NCI-H1694 (cell line): ENCODE measurements around the gene TK2.
"Not testable (repeated sequence)": the region's sequence is repeated elsewhere in the genome, so short reads cannot be mapped to it uniquely, and the experiment has no call there.

ENCODE experiments used
- DNase-seq: peaks from one replicate; lab custom pipeline; 2025; lab: John Stamatoyannopoulos, UW

TK2 gene

GRCh38 chr16:66503030-66503429 is 46.9 kb downstream of the TK2 start:
- DNase-seq: no peak

GRCh38 chr16:66502020-66502913 is 47.7 kb downstream of the TK2 start:
- DNase-seq: no peak

- not testable (repeated sequence) for DNase-seq
Measured at GRCh38 chr16:66501563-66501962, 48.4 kb downstream of the TK2 start.

GRCh38 chr16:66497921-66498320 is 52.0 kb downstream of the TK2 start:
- not testable (repeated sequence) for DNase-seq

GRCh38 chr16:66496226-66496625 is 53.7 kb downstream of the TK2 start:
- DNase-seq: not testable (repeated sequence)

- DNase-seq: no peak
Measured at GRCh38 chr16:66495440-66495839, 54.5 kb downstream of the TK2 start.

- DNase-seq: no peak
Measured at GRCh38 chr16:66494916-66495315, 55.0 kb downstream of the TK2 start.

- no peak for DNase-seq
Measured at GRCh38 chr16:66493490-66494401, 56.2 kb downstream of the TK2 start.

- no peak for DNase-seq
Measured at GRCh38 chr16:66491716-66492064, 58.2 kb downstream of the TK2 start.

- no peak for DNase-seq
Measured at GRCh38 chr16:66490774-66491715, 58.9 kb downstream of the TK2 start.

GRCh38 chr16:66489818-66490217 is 60.1 kb downstream of the TK2 start:
- no peak for DNase-seq

GRCh38 chr16:66489385-66489784 is 60.5 kb downstream of the TK2 start:
- DNase-seq: no peak

- no peak for DNase-seq
Measured at GRCh38 chr16:66488505-66488904, 61.4 kb downstream of the TK2 start.

GRCh38 chr16:66487580-66488275 is 62.2 kb downstream of the TK2 start:
- DNase-seq: no peak

- DNase-seq: no peak
Measured at GRCh38 chr16:66486773-66487579, 62.9 kb downstream of the TK2 start.

- DNase-seq: no peak
Measured at GRCh38 chr16:66486199-66486772, 63.6 kb downstream of the TK2 start.

- DNase-seq: no peak
Measured at GRCh38 chr16:66485376-66485775, 64.5 kb downstream of the TK2 start.

- no peak for DNase-seq
Measured at GRCh38 chr16:66484453-66485213, 65.3 kb downstream of the TK2 start.
